Fibroblast of skin of right biceps (primary cell): ENCODE results near the gene SLC25A19.
"Not testable (repeated sequence)": the region's sequence is repeated elsewhere in the genome, so short reads cannot be mapped to it uniquely, and the experiment has no call there.

Experiments
- DNase-seq: peaks from one replicate; pipeline ENCODE4 v3.0.0-alpha.2; 2013

The SLC25A19 gene

GRCh38 chr17:75301049-75301448 lies 11.8 kb upstream of the SLC25A19 start:
- DNase-seq, result no peak

DNA sequence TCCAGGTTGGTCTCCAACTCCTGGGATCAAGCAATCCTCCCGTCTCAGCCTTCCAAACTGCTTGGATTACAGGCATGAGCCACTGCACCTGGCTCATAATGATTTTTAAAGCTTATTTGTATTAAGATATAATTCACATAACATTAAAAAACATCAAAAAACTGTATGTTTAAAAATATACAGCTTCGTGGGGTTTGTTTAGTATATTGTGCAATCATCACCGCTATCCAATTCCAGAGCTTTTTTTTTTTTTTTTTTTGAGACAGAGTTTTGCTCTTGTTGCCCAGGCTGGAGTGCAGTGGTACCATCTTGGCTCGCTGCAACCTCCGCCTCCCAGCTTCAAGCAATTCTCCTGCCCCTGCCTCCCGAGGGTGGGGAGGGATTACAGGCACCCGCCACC lies 11.0 kb upstream of the SLC25A19 start:
- DNase-seq, result no peak

DNA sequence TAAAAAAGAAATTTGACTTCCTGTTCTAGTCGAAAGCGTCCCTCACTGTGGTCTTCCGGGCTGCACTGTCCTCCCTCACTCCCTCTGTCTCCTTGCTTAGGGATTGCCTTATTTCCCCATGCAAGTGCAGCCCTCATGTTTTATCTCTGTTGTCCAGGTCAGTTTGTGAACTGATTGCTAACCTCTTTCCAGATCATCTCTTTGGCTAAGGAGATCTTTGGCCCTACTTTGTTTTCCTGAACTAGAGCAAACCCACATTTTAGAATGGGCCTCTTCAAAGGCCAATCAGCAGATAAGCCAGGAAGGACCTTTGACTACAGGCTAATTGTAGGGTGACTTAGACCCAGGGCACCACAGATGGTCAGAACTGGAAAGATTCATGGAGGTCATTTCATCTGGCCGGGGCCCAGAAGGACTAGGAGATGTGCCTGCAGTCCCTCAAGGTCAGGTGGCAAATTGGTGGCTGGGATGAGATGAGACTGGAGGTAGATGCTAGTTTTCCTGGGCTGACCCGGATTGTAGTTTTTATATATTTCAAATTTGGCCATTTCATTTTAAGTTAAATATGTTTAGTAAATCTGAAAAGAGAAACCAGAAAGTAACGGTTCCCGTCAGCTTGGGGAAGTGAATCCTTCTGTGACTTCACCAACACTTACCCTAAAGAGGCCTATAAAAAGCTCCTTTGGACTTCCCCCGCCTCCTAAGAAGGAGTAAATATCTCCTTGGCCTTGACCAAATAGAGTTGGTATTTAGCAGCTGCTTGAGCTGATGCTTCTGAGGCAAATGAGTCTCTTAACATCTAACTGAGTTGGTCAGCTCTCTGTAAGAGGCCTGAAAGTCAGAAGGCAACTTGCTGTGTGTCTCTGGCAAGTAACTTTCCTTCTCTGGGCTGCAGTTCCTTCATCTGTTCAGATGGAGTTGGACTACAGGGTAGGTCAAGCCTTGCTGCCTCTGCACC lies 6.2 kb upstream of the SLC25A19 start:
- DNase-seq, result no peak

GRCh38 chr17:75292810-75293448 lies 3.7 kb upstream of the SLC25A19 start:
- DNase-seq, result not testable (repeated sequence)

DNA sequence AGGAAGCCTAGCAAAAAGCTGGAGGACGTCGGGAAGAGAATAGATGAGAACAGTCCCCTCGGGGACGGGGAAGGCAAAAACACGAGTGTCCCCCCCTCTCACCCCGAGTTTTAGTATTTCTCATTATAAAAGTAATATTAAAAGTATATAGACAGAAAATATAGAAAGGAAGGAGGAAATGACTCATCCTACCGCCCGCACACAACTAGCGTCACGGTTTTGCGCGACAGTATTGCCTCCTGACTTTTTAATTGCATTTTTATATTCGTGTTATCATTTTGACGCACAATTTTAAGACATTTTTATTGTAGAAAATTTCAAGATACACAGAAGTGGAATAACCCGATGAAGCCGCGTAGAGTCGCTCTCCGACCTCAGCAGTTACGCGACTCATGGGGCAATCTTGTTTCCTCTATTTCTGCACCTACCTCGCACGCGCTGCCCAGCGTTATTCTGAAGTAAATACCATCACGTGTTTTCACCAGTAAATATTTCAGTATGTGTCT lies 652 bp upstream of the SLC25A19 start:
- DNase-seq, result peak; percentile 52

DNA sequence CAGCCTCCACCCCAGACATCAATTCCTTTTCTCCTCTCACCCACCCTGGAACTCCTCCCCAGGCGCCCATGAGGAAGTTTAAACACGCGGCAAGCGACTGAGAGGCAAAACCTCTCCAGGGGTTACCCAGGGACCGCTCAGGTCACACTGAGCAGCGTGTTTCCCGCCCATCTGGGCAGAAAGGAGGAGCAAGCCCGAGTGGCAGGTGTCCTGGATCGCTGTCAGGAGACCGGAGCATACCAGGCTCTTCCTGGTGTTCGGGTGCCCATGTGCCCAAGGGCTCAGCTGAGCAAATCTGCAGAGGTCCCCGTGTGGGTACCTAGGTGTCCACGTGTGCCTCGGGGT lies 491 bp downstream of the SLC25A19 start:
- DNase-seq, result no peak

GRCh38 chr17:75288359-75288758 lies 874 bp downstream of the SLC25A19 start:
- no peak for DNase-seq

GRCh38 chr17:75287221-75287620 lies 2.0 kb downstream of the SLC25A19 start:
- DNase-seq, result no peak

DNA sequence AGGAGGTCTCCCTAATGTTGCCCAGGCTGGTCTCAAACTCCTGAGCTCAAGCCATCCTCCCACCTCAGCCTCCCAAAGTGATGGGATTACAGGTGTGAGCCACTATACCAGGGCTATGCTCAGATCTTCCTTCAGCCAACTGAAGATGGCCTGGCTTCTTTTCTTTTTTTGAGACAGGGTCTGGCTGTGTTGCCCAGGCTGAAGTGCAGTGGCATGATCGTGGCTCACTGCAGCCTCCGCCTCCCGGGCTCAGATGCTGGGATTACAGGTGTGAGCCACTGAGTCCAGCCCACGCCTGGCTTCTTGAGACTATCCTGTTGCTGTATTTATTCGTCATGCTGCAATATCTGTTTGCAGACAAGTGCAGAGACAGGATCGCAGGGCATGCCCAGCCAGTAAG lies 4.1 kb downstream of the SLC25A19 start:
- no peak for DNase-seq

DNA sequence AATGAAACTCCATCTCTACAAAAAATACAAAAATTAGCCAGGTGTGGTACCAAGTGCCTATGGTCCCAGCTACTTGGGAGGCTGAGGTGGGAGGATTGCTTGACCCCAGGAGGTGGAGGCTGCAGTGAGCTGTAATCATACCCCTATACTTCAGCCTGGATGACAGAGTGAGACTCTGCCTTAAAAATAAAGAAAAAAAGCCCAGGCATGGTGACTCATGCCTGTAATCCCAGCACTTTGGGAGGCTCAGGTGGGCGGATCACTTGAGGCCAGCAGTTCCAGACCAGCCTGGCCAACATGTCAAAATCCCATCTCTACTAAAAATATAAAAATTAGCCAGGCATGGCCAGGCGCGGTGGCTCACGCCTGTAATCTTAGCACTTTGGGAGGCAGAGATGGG lies 9.0 kb downstream of the SLC25A19 start:
- DNase-seq, result not testable (repeated sequence)

- DNase-seq, result peak; percentile 51
Measured at GRCh38 chr17:75277664-75278071, 11.6 kb downstream of the SLC25A19 start.

GRCh38 chr17:75273977-75274708 lies 15.1 kb downstream of the SLC25A19 start:
- peak; percentile 61 for DNase-seq

GRCh38 chr17:75272848-75273184 lies 16.4 kb downstream of the SLC25A19 start:
- no peak for DNase-seq

DNA sequence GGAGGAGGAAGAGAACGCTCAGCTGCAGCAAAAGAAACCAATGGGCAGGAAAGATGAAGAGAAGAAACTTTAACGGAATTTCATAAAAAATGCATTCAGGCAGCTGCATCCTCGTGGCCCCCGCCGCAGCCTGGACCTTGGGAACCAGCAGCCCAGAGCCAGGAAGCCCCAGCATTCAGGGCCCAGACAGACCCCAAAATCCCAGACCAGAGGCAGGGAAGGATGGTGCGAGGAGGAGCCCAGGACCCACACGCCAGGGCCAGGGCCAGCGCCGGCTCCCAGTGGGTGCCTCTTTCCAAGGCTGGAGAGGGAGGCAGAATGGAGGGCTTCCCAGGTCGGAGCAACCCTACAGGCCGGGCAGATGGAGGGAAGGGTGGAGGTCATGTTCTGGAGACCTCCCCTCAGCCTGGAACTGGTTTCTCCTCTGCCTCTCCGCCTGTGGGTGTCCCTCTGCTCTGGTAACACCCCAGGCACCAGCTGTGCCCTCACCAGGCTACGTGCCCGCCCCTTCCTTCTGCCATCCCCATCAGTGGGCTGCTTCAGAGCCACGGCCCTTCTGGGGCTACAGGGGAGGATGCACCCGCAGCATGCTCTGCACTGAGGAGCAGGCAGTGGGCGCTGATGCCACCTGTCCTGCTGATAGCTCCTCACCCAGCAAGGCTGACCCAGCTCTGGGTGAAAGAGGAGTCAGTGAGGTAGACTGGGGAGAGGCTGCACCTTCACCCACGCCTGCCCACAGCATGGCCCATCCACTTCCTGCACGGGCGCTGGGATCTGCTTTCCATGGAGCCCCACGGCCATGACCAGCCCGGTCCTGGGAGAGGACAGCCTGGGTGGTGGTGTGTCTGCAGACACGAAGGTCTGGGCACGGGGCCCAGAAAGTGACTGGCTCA lies 17.0 kb downstream of the SLC25A19 start:
- peak; percentile 27 for DNase-seq

DNA sequence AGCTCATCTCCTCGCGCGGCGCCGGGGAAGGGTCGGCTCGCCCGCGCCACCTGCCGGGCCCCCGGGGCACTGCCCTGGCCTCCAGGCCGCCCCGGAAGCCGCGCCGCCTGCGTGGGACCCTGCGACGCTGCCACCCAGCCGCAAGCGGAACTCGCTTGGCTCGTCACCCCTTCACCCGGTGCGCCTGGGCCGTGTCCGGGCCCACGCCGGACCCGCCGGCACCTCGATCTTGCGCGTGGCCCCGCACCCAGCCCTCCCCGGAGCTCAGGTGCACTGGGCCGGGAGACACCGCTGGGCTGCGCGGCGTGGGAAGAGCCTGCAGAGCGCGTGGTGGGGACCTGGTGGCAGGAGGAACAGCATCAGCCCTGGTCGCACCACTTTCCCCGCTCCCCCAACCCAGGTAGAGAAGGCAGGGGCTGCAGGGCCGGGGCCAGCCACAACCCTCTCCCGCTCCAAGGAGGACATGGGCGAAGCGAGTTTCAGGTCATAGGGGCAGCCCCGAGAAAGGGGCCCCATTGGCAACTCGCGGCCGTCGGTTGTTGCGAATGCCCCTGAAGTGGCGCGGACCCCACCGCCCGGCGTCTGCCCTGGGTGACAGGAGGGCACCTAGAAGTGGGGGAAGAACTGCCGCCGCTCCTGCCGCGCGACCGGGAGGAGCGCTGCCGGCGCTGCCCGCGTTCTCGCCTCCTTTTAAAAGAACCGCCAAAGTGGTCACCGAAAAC lies 17.8 kb downstream of the SLC25A19 start:
- DNase-seq, result peak; percentile 75

DNA sequence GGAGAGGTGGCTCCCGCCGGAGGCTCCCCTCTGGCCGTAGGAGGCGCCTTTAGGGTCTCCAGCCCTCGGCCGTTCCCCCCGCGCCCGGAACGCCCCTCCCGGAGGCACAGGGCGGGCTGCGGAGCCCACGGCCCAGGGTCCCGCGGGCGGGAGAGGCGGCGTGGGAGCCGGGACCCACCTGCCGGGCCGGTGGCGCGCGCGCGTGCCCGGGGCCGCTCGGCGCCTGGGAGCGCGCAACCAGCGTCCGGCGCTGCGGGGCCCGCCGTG lies 18.3 kb downstream of the SLC25A19 start, which contains the start of gene MIF4GD:
MIF4GD (minus strand) TSS at position 266 of the 267 bp plus-strand sequence. CDS start 1,036 bp downstream, outside the sequence.
- no peak for DNase-seq

DNA sequence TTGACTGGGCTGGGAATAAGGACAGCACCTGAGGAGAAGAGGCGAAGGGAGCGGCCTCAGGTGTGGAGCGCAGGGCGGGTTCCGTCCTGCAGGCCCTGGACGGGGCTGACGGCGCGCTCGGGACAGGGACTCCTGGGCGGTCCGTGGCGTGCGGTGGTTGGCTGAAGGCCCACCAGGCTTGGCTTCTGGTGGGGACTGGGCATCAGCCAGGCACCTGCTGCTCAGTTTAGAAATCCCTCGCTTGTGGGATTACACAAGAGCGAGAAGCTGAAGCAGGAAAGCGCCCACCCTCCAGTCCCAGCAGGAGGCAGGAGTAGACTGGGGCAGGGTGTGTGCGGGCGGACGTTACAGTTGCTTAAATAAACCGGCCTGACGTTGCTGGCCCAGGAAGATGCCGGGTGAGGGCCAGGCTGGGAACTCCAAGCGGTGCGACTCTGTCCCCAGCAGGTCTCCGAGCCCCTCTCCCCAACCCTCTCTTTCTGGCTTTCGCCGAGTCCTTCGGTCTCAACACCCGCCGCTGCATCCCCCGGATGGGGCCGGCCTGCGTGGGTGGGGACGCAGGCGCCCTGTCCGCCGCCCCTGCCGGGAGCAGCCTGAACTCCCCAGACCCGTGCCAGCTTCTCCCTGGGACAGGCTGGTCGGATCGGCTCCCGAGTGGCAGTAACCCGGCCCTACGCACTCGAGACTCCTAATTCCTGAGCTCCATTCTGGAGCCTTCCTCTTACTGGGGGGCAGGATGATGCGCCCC lies 18.8 kb downstream of the SLC25A19 start:
- DNase-seq, result peak; percentile 67

- no peak for DNase-seq
Measured at GRCh38 chr17:75269844-75270217, 19.4 kb downstream of the SLC25A19 start.

DNA sequence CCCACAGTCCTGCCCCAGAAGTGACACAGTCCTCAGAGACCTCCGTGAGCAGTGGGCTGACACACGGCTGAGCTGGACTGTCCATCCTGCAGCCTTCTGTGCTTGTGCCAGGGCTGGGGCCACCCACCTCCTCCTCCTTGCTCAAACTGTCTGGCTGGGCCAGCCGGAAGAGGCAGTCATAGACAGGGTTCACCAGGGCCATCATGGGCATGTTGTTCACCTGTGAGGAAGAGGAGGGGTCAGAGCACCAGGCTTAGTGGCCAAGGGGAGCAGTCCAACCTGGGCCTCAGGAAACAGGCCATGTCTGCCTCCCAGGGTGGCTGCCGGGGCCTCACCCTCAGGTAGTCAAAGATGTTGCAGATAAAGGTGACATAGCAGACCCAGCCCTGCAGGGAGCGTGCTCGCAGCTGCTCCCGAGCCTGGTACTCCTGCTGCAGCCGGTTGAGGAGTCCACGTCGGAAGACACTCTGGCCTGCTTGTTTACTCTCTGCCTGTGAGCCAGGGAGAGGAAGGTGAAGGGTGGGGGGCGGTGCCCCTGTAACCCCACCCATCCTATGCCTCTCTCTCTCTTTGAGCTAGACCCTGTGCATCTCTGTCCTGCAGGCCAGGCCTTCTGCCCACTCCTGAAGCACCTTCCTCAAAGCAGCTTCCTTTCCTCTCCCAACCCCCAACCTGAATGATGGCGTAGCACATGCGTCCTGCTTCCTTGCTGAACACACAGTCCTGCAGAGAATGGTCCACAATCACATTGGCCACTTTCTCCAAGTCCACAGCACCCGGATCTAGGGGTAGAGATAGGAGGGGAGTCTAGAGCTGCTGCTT lies 21.6 kb downstream of the SLC25A19 start:
- no peak for DNase-seq

GRCh38 chr17:75267153-75267410 lies 22.2 kb downstream of the SLC25A19 start:
- no peak for DNase-seq
